Testis (tissue), 2 donors: ENCODE data around the gene ARHGEF9.

Source experiments
- POLR2A ChIP-seq: fragments of 450-650 bp; IDR thresholded peaks from one replicate; pipeline ENCODE4 v1.6.1; 2017; ENCODE audit warnings: antibody characterized with exemption, mild to moderate bottlenecking, moderate library complexity
- TF ChIP-seq, protein P1 (sequence below), 3 experiments: fragments of 450-650 bp in 2 of 3; fragments of 200-600 bp in 1 of 3; sonication (generic) in 1 of 3; IDR thresholded peaks; one replicate each; pipeline ENCODE4 v1.5.1; 2016 to 2019; ENCODE audit warnings: antibody characterized with exemption in 3 of 3, mild to moderate bottlenecking in 2 of 3, moderate library complexity in 1 of 3

GRCh38 chrX:63810746-63811145 is 25.7 kb upstream of the ARHGEF9 start:
- TF ChIP-seq, protein P1, sequence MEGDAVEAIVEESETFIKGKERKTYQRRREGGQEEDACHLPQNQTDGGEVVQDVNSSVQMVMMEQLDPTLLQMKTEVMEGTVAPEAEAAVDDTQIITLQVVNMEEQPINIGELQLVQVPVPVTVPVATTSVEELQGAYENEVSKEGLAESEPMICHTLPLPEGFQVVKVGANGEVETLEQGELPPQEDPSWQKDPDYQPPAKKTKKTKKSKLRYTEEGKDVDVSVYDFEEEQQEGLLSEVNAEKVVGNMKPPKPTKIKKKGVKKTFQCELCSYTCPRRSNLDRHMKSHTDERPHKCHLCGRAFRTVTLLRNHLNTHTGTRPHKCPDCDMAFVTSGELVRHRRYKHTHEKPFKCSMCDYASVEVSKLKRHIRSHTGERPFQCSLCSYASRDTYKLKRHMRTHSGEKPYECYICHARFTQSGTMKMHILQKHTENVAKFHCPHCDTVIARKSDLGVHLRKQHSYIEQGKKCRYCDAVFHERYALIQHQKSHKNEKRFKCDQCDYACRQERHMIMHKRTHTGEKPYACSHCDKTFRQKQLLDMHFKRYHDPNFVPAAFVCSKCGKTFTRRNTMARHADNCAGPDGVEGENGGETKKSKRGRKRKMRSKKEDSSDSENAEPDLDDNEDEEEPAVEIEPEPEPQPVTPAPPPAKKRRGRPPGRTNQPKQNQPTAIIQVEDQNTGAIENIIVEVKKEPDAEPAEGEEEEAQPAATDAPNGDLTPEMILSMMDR (IDR thresholded peaks at IDR 0.05): no peak
- TF ChIP-seq POLR2A: no peak
